ENCODE data around the gene TMX3.

GRCh38 chr18:68638613-68639012 is 76.3 kb downstream of the TMX3 start:
- TF ChIP-seq CTCF (IDR thresholded peaks at IDR 0.05) (no peak), POLR2A (IDR thresholded peaks at IDR 0.05) (no peak), POLR2AphosphoS5 (IDR thresholded peaks at IDR 0.05) (no peak), EP300 (IDR thresholded peaks at IDR 0.05) (no peak)

Measured in upper lobe of left lung (tissue), 4 donors.